ENCODE data around the gene BTRC. TPM values are rescaled to one million over a fixed set of nuclear protein-coding genes. Genes with fewer than 3 reads are reported as not detected.

Gene BTRC
- total RNA-seq, 1 experiment from 2014 or later: 22.4 TPM

GRCh38 chr10:101563497-101564040, 209.6 kb downstream of the BTRC start:
- Mint-ChIP-seq H3K9me3 (no peaks in the 10 kb centered on the region), H3K27me3 (ENCODE audit: low read depth) (peaks cover 41% of the 10 kb centered on the region), H3K4me3 (no peak overlapping the region), H3K27ac (no peak overlapping the region), H3K4me1 (peaks cover 14% of the 10 kb centered on the region), H3K36me3 (no peaks in the 10 kb centered on the region)
- no peak for ATAC-seq
- POLR2A ChIA-PET: no interaction called here
- TF ChIP-seq PRRX2 (CRISPR knock-in tag; IDR thresholded peaks at IDR 0.05) (no peak), ZNF416 (CRISPR knock-in tag; IDR thresholded peaks at IDR 0.05) (no peak), NFE2L1 (CRISPR knock-in tag; IDR thresholded peaks at IDR 0.05) (no peak)
- TF ChIP-seq, protein P1, sequence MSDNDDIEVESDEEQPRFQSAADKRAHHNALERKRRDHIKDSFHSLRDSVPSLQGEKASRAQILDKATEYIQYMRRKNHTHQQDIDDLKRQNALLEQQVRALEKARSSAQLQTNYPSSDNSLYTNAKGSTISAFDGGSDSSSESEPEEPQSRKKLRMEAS (CRISPR knock-in tag; IDR thresholded peaks at IDR 0.05): no peak
- TF ChIP-seq, protein P2, sequence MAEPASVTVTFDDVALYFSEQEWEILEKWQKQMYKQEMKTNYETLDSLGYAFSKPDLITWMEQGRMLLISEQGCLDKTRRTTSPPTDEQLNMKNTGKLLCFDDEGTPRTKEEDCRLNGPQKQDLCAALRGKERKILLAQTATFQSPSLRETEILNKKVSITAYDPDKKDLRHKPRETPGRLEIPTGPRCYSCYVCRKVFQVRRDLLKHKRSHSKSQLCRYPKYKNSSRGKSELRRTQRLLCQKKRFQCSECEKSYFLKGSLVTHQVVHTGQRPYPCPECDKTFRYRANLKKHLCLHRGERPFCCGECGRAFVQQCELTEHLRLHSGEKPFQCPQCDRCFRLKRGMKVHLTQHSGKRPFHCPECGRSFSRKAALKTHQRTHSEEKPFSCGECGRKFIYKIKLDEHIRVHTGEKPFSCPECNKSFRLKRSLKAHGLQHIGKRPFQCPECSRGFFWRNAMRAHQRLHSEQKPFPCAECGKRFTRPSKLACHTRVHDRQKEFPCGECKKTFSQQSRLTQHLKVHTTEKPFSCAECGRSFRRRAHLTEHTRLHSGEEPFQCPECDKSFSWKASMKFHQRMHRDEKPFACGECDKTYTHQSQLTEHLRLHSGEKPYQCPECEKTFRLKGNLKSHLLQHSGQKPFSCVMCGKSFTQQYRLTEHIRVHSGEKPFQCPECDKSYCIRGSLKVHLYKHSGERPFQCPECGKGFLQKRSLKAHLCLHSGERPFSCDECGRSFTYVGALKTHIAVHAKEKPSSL (CRISPR knock-in tag; conservative IDR thresholded peaks at IDR 0.05): no peak
- TF ChIP-seq, protein P3, sequence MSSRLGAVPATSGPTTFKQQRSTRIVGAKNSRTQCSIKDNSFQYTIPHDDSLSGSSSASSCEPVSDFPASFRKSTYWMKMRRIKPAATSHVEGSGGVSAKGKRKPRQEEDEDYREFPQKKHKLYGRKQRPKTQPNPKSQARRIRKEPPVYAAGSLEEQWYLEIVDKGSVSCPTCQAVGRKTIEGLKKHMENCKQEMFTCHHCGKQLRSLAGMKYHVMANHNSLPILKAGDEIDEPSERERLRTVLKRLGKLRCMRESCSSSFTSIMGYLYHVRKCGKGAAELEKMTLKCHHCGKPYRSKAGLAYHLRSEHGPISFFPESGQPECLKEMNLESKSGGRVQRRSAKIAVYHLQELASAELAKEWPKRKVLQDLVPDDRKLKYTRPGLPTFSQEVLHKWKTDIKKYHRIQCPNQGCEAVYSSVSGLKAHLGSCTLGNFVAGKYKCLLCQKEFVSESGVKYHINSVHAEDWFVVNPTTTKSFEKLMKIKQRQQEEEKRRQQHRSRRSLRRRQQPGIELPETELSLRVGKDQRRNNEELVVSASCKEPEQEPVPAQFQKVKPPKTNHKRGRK (CRISPR knock-in tag; IDR thresholded peaks at IDR 0.05; ENCODE audit: borderline replicate concordance): no peak
- CTCF ChIA-PET: interaction anchor here (0.6 kb wide), 2 partner anchors 13 to 39 kb away, joined by 3 read pairs; no protein-coding TSS in a partner anchor
- no peak for DNase-seq (ENCODE audit: low spot score)

GRCh38 chr10:101564490-101564991, 210.6 kb downstream of the BTRC start:
- ATAC-seq (no peak), DNase-seq (ENCODE audit: low spot score) (no peak)
- peaks cover 49% of the 10 kb centered on the region for H3K27me3 Mint-ChIP-seq (ENCODE audit: low read depth)
- peaks cover 16% of the 10 kb centered on the region for H3K4me1 Mint-ChIP-seq
- no peak overlapping the region for H3K4me3 Mint-ChIP-seq
- no peak for TF ChIP-seq IRF2 (CRISPR knock-in tag; IDR thresholded peaks at IDR 0.05; ENCODE audit: borderline replicate concordance, low read depth)
- TF ChIP-seq STAT6 (CRISPR knock-in tag; conservative IDR thresholded peaks at IDR 0.05; ENCODE audit: low read depth): no peak
- H3K27ac Mint-ChIP-seq: no peak overlapping the region
- H3K9me3 Mint-ChIP-seq: no peaks in the 10 kb centered on the region
- ChIA-PET POLR2A (no interaction called here), CTCF (no interaction called here)
- no peaks in the 10 kb centered on the region for H3K36me3 Mint-ChIP-seq

DNA sequence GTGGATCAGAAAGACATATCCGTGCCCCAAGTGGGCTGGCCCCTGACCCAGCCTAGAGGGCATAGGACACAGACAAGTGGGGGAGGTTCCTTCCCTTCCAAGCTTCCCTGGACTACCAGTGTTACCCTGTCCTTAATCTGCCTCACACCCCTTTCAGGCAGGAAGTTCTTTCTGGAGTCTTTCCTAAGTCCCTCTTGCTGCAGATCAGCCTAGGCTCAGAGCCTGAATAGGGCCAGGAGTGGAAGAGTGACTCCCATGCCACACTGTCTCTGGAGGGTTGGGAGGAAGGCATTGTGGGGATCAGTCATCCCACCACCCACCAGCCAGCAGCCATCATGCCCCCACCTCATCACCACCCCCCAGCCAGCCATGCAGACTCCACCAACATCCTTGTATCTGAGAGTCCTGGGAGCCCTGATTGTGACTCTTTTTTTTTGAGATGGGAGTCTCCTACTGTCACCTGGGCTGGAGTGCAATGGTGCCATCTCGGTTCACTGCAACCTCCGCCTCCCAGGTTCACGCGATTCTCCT, 211.5 kb downstream of the BTRC start:
- TF ChIP-seq TEAD1 (CRISPR knock-in tag; IDR thresholded peaks at IDR 0.05): no peak
- TF ChIP-seq ELF4 (CRISPR knock-in tag; IDR thresholded peaks at IDR 0.05; ENCODE audit: low read depth): no peak
- no peak for TF ChIP-seq CREB1 (CRISPR knock-in tag; IDR thresholded peaks at IDR 0.05)
- no peak for TF ChIP-seq IRF2 (CRISPR knock-in tag; IDR thresholded peaks at IDR 0.05; ENCODE audit: borderline replicate concordance, low read depth)
- TF ChIP-seq, protein P1 (CRISPR knock-in tag; IDR thresholded peaks at IDR 0.05): no peak
- no peak for TF ChIP-seq NFATC4 (CRISPR knock-in tag; IDR thresholded peaks at IDR 0.05)
- no peak for TF ChIP-seq ETV6 (CRISPR knock-in tag; IDR thresholded peaks at IDR 0.05)
- TF ChIP-seq RELA (CRISPR knock-in tag; IDR thresholded peaks at IDR 0.05; ENCODE audit: borderline replicate concordance): no peak
- H3K9me3 Mint-ChIP-seq: no peaks in the 10 kb centered on the region
- CTCF ChIA-PET: no interaction called here
- H3K27ac Mint-ChIP-seq: no peak overlapping the region
- H3K4me3 Mint-ChIP-seq: no peak overlapping the region
- peaks cover 19% of the 10 kb centered on the region for H3K4me1 Mint-ChIP-seq
- POLR2A ChIA-PET: no interaction called here
- no peaks in the 10 kb centered on the region for H3K36me3 Mint-ChIP-seq
- no peak for ATAC-seq
- H3K27me3 Mint-ChIP-seq (ENCODE audit: low read depth): peaks cover 51% of the 10 kb centered on the region
- no peak for DNase-seq (ENCODE audit: low spot score)
